RCC 7860 (cell line): ENCODE data around the gene CHRNB1.

Experiments
- DNase-seq: peaks from one replicate; pipeline ENCODE4 v3.0.0-alpha.2; 2015; ENCODE audit warnings: low spot score
- FAIRE-seq: peaks from 2 replicates; lab custom pipeline; 2012; peaks lifted over from hg19 to GRCh38; lab: Jason Lieb, UNC

Gene CHRNB1, protein sequence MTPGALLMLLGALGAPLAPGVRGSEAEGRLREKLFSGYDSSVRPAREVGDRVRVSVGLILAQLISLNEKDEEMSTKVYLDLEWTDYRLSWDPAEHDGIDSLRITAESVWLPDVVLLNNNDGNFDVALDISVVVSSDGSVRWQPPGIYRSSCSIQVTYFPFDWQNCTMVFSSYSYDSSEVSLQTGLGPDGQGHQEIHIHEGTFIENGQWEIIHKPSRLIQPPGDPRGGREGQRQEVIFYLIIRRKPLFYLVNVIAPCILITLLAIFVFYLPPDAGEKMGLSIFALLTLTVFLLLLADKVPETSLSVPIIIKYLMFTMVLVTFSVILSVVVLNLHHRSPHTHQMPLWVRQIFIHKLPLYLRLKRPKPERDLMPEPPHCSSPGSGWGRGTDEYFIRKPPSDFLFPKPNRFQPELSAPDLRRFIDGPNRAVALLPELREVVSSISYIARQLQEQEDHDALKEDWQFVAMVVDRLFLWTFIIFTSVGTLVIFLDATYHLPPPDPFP

DNA sequence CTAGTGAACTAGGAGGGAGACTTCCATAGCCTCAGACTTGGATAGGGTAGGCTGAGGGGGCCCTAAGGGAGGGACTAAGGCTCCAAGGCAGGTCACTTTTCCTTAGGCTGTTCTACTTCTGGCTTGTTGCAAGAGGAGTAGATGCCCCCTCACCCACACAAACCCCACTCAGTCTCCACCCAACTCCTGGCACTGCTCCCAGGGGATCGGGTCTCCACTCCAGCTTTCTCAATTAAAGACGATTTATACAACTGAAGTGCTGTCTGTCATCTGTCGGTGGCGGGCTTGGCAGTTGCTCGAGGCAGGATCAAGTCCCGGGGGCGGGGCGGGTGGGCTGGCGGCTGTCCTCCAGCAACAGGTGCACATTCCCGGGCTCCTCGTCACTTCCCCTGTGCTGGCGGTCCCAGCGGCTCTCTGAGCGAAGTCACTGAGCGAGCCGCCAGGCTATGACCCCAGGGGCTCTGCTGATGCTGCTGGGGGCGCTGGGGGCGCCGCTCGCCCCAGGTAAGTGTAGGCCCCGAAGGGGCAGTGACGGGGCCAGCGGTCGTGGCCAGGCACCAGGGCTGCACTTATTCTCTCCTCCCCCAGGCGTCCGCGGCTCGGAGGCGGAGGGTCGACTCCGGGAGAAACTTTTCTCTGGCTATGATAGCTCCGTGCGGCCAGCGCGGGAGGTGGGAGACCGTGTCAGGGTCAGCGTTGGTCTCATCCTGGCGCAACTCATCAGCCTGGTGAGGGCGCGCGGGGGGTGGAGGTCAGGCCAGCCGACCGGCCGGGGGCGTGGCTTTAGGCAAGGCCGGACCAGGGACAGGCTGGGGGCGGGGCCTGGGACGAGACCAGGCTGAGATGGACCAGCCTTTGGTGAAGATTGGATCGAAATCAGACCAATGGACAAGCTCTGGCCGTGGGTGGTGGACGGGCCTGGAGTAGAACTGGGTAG is at the start of gene CHRNB1:
Gene CHRNB1 (plus strand): TSS at position 380 of the 937 bp plus-strand sequence. CDS start 67 bp downstream, at position 447.
- no peak for FAIRE-seq
- DNase-seq, result no peak

DNA sequence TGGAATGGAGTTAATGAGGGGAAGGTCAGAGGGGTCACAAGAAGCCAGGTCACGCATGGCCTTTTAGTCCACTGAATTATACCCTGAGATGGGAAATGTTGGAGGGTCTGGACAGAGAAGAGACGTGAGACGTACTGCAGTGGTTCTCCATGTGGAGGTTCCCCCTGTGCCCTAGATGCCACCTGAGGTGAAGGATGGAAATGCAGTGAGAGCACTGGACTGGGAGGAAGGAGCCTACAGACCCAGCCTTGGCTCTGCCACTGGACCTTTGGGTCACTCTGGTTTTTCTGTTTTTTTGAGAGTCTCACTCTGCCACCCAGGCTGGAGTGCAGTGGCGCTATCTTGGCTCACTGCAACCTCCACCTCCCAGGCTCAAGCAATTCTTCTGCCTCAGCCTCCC is 48.7 kb upstream of the CHRNB1 start:
- no peak for FAIRE-seq
- no peak for DNase-seq

DNA sequence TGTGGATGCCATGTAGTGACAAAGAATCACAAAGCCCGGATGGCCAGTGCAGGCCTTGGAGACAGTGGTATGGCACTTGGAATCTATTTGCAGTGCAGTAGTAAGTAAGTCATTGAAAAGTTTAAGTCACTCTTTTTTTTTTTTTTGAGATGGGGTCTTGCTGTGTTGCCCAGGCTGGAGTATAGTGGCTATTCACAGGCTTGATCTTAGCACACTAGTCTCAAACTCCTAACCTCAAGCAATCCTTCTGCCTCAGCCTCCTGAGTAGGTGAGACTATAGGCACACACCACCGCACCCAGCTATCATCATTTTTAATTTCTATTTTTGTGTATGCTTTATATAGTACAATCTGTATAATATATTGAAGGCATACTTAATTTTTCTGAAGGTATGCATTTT is 46.2 kb upstream of the CHRNB1 start:
- DNase-seq (no peak), FAIRE-seq (no peak)

DNA sequence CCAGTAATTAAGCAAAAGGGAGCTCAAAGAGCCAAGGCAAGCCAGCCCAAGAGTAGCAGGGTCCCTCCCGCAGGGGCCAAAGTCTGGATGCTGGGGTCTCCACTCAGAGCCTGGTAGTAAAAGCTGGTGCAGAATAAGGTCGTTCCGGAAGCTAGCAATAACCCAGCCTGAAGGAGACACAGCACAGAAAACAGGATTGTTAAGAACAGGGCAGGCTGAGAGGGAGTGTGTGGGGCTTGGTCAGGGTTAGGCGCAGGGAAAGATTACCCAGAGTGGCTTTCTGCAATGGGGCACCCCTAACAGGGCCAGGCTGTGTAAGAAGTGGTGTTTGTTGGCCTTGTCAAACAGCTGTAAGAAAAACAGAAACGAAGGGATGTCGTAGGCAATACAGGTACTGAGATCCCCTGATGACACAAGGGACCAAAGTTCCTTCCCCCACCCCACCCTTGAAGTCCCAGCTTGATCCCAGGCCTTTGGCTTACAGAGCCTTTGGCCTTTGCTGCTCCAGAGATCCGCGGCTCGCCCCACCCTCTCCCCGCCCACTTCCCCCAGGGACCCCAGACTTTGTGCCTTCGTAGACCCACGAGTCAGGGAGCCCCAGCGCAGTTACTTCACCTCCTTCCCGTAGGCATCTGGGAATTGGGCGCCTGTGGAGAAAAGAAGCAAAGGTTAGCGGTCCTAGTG is 41.7 kb upstream of the CHRNB1 start:
- no peak for FAIRE-seq
- DNase-seq, result no peak

DNA sequence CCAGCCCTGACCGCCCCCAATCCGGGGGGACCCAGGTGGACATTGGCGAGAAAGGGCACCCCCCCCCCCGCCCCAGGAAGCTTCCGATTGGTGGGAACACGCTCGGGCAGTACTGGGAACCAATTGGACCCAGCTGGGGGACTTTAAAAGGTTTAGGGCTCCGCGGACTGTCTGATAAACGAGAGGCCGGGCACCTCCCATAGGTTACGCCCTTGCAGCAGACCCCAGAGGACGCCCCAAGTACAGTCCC is 41.2 kb upstream of the CHRNB1 start:
- no peak for DNase-seq
- no peak for FAIRE-seq

DNA sequence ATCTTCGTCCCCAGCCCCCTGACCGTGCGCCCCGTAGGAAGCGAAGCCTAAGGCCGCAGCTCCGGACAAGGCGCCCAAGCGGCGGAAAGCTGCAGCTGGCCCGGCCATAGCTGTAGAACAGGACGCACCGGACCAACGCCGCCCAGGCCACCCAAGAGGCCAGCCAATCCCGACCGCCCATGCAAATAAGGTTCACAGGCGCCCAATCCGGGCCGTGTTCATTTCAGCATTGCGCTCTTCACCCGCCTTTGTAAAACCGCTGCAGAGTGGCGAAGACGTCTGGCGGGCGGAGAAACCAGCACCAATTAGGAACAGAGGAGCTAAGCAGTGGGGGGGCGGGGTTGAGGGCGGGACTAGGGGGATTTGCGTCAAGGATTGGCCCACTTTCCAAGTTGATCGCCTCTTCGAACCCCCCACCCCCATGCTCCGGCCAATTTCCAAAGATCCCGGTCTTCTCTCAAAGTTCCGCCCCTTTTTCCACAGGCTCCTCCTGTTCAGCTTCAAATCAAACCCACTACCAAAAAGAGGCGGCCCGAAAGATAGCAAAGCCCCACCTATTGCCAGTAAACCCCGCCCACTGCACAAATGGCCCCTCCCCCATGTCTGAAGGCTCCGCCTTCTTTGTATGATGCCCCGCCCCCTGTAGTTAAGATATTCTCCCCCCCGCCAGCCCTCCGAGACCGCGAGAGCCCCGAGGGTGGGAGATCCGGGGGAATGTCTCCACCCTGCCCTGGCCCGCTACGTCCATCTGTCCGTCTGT is 40.7 kb upstream of the CHRNB1 start, which contains the start of gene TMEM256:
Gene TMEM256 (minus strand): TSS at position 121 of the 760 bp plus-strand sequence. CDS start 13 bp downstream, at position 108.
- DNase-seq (peak; percentile 96), FAIRE-seq (peak; percentile 90)

DNA sequence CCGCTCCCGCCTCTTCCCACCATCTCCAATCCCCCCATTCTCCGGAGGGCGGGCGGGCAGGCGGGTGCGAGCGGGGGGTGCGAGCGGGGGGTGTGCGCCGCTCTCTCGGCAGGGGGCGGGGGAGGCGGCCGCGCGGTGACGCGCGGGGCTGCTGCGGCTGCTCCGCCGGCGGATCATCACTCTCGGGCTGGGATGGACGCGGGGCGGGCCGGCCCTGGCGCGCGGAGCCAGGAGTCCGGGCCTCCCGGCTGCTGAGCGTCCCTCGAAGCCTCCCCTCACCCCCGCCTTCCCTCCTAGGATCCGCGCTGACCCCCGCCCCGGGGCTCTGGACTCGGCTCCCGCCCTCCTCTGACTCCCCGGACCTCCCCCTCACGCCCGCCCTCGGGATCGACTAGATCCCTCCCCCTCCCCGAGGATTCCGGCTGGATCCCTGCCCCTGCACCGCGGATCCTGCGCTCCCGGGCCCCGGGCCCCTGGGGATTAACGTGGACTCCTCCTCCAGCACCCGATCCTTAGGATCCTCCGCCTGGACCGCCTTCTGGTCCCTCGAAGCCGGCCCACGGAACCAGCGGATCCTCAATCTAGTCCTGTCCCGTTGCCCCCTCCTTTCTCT is 40.0 kb upstream of the CHRNB1 start:
- FAIRE-seq, result no peak
- no peak for DNase-seq

DNA sequence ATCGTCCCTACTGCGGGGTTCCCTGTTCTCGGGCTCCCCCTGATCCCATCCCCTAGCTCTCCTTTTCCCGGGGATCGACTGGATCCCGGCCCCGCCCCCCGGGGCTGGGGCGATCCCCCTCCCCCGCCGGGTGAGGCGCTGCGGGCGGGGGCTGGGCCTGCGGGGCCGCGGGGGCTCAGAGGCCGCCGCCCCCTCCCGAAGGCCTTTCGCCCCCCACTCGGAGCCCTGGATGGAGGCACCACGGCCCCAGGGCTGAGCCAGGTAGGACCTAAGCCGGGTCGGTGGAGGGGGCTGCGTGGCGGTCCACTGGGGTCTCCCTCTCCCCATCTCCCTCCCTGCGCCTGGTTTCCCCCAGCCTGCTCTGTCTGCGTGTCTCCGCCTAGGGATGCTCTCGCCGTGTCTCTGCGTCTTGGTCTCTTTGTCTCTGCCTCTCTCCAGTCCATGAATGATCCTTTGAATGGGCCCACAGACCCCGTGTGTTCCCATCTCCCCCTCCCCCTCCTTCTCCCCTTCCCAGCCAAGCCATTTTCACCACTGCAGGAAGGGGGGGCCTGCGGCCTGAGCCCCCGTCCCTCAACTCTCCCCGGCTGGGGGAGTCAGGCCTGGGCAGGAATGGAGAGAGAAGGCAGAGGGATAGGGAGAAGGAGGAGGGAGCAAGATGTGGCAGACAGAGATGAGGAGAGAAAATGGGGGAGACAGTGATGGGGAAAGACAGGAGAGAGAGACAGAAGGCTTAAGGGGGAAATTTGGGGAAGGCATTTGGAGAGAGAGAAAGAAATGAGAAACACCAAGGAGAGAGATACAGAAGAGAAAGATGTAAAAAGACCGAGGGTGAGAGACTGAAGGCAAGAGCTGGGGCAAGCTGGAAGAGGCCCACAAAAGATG is 39.3 kb upstream of the CHRNB1 start:
- FAIRE-seq (no peak), DNase-seq (no peak)

DNA sequence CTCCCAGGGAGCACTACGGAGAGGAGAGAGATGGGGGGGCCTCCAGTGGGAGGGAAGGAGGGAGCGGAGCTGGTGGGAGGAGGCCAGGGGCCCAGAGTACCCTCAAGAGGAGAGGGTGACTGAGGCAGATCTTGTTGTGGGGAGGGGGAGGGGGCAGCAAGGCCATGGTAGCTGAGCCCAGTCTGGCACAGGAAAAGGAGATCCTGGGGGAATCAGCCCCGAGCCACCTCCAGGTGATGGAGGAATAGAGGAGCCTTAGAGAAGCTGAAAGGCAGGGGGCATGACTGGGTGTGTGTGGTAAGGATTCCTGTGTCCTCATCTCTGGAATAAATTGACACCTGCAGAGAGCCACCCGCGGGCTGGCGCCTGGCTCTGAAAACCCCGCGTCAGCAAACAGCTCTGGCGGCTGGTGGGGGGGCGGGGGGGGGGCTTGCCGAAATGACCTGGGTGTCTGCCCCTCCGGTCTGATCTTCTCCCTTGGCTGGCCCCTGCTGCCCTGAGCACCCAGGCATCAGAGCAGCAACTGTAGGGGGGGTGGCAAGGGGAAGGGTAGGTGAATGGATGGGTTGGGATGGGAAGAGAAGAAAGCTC is 38.5 kb upstream of the CHRNB1 start:
- DNase-seq (no peak), FAIRE-seq (no peak)

DNA sequence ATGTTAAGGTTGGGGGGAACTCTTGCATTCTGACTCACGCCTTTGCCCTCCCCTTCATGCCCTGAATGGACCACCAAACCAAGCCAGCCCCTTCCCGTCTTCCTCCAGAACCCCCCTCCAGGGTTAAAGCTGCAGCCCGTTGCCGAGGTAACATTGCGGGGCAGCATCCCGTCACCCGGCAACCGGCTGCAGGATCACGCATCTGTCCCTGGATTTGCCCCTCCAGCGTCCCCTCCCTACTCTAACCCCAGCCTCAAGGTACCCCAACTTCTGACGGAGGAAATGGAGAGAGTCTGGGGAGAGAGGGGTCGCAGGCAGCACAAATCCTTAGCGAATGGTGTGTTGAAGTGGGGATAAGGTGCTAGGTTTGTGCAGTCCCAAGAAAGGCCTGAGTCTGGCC is 37.8 kb upstream of the CHRNB1 start:
- no peak for FAIRE-seq
- DNase-seq, result no peak

DNA sequence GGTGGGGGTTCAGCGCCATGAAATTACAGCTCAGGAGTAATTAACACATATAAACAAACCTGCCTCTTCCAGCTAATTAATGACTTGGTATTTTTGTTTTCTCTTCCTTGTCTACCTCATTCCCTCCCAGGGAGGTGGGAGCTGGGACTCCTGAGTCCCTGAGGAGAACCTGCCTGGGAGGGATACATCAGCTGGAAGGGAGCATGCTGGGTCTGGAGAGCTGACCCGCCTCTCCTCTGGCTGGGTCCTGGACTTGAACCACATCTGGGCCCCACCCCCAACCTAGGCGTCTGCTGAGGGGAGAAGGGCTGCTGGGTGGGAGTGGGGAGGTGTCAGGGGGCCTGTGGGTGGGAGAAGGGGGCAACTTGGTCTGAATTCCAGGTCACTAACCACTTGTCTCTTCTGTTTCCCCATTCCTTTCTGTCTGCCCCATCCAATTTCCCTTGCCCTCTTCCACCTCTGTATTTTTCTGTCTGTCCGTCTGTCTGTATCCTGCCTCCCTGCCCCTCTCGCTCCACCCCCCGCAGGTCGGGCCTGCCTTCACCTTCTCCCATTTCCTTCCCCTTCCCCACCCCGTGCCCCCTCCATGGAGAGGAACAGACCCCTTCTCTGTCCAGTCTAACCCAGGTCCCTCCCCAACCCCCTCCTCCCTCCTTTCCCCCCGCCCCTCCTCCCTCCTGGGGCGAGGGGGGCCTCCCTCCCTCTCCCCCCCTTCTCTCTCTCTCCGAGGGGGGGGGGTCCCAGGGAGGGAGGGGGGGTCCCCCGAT is 37.2 kb upstream of the CHRNB1 start, which contains the start of gene NLGN2:
Gene NLGN2 (plus strand): TSS at position 361 of the 767 bp plus-strand sequence. CDS start 411 bp downstream, outside the sequence.
- FAIRE-seq, result no peak
- DNase-seq, result no peak

DNA sequence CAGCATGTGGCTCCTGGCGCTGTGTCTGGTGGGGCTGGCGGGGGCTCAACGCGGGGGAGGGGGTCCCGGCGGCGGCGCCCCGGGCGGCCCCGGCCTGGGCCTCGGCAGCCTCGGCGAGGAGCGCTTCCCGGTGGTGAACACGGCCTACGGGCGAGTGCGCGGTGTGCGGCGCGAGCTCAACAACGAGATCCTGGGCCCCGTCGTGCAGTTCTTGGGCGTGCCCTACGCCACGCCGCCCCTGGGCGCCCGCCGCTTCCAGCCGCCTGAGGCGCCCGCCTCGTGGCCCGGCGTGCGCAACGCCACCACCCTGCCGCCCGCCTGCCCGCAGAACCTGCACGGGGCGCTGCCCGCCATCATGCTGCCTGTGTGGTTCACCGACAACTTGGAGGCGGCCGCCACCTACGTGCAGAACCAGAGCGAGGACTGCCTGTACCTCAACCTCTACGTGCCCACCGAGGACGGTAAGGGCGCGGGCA is 36.6 kb upstream of the CHRNB1 start:
- no peak for DNase-seq
- no peak for FAIRE-seq

DNA sequence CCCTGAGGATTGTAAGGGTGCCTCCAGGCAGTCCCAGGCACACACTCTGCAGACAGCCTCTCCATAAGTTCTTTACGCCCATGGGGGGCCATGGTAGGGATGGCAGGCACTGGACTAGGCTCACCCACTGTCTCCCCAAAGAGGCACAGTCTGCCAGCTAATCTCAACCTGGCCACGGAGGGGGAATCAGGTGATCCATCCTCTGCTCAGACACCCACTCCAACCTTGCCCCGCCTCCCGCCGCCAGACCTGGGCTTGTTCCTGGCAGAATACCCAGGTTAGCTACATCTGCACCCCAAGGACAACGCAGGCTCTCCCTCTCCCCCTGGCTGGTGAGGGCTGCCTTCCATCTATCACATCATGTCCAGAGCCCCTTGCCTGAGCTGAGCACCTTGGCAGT is 36.0 kb upstream of the CHRNB1 start:
- FAIRE-seq (no peak), DNase-seq (no peak)

DNA sequence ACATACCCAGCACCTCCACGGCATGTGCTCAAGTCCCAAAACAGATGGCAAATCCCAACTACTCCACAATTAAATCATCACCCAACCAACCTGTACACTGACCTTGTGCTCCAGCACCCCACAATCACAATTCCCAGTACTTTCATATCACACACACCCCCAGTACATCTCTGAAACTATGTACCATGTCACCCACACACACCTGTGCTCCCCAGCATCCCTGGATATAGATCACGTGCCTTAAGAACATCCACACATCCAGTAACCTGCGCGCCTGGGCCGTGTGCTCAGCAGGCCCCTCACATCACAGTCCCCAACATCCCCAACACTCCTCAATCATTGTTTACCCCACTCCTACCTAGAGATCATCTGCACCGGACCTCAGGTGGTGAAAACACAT is 35.1 kb upstream of the CHRNB1 start:
- DNase-seq, result no peak
- no peak for FAIRE-seq

DNA sequence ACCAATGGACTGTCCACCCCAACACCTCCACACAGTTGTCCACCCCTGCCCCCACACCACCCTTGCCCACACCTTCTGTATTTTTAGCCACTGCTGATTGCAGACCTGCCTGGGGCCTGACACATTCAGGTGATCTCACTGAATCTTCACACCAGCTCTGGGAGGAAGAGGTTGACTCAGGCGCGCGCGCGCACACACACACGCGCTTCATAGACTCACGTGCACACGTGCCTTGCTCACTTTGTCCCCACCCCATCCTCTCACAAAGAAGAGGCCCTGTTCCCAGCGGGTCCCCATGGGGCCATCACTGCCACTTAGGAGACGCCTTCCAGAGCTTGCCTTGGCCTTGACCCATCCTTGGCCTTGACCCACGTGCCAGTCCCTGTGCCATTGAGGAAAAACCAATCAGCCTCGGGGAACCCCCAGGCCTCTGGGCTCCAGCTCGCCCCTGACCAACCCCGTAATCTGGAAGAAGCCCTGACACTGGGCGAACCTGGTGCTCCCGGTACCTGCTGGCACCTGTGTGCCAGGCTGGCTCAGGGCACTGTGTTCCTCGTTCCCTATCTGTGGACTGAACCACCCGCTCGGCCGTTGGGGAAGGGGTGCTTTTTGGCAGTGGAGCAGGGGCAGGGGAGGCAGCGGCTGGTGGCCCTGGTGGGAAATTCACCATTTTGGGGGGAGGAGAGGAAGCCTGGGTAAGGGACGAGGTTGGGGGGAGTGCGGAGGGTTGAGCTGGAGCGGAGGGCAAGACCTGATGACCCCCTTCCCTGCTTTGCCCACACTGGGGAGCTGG is 34.0 kb upstream of the CHRNB1 start:
- no peak for DNase-seq
- FAIRE-seq, result no peak

DNA sequence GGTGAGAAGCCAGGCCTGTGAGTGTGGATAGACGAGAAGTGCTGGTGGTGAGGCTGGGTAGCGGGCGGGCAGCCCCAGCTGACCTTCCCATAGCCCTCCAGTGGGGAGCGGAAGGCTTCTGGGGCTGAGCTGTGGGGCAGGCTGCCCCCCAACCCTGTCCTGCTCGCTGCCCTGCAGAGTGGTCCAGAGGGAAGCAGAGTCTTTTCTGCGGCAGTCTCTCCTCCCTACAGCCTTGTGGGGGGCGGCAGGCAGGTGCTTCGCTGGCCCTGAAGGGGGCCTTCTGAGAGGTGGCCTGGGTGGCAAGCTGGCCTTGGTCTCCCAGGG is 33.5 kb upstream of the CHRNB1 start:
- DNase-seq, result no peak
- no peak for FAIRE-seq

DNA sequence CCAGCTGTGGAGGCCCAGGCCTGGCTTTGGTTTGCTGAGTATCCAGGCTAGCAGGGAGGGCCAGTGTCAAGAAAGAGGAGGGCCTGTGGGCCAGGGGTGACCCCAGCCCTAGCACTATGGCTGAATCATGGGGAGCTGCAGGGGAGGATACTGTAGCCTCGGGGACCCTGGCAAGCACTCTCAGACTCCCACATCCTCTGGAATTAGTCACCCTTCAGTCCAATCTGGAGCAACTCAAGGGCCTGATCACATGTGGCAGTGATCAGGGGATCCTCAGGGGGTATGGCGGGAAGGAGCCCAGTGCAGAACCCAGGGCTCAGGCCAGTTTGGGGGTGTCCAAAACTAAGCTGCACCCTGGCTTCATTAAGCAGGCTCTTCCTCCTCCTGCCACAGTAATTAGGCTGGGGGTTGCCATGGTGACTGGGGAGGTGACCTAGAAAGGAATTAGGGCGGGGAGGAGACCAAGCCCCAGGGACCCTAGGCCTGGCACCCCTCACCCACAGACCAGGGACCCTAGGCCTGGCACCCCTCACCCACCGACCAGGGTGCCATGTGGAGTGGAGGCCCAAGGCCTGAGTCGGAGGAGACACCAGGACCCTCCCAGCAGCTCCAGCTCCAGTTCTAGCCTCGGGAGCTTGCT is 31.4 kb upstream of the CHRNB1 start:
- no peak for FAIRE-seq

More for the DNA sequence above, 31.4 kb upstream of the CHRNB1 start:
- DNase-seq, result no peak
